ENCODE data around the gene SDC3. TPM values are rescaled to one million over a fixed set of nuclear protein-coding genes. Genes with fewer than 3 reads are reported as not detected.
A peak's percentile ranks its signal among the peaks of the same experiment; 100 is the strongest.

Gene SDC3
- total and polyA plus RNA-seq, 4 donors = 21.2 to 41.8 (median 23.7) TPM

DNA sequence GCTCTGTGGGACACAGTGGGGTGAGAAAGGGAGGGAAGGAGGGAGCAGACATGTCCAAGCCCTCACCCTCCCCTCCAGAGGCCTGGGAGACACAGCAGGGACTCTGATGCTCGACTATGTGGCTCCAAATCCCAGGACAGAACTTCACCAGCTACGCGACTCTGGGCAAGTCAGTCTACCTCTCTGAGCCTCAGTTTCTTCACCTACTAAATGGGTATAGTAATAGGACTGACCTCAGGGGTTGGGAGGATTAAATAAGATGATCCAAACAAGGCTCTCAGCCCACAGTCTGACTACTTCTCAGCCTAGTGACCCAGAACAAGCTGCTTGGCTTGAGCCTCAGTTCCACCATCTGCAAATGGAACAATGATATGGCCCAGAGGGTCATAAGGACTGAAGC, 19.6 kb downstream of the SDC3 start:
- no peak for ATAC-seq (ENCODE audit: insufficient read depth, low FRiP score)
- Histone ChIP-seq H3K27me3 (ENCODE audit: control insufficient read depth in 3 of 3, insufficient read depth in 3 of 3, low read length in 2 of 3) (no peaks in the 10 kb centered on the region), H3K4me1 (ENCODE audit: control insufficient read depth in 5 of 5, insufficient read depth in 5 of 5, low read length in 5 of 5) (peaks cover 0 to 32% (median 11%) of the 10 kb centered on the region in 5 donors), H3K36me3 (ENCODE audit: control insufficient read depth in 4 of 4, insufficient read depth in 4 of 4, low read length in 4 of 4) (peaks cover 0 to 2% (median 0%) of the 10 kb centered on the region in 4 donors), H3K9ac (ENCODE audit: insufficient read depth in 1 of 2, low read length in 2 of 2) (no peak overlapping the region), H3K4me3 (no peak overlapping the region), H3K9me3 (ENCODE audit: control insufficient read depth in 4 of 4, insufficient read depth in 3 of 4, low read length in 3 of 4) (no peaks in the 10 kb centered on the region), H3K27ac (ENCODE audit: low read depth in 1 of 2, low read length in 1 of 2) (peak overlapping the region in 1 of 2 donors; percentile 61)
- no peak for DNase-seq
- TF ChIP-seq, protein P1, sequence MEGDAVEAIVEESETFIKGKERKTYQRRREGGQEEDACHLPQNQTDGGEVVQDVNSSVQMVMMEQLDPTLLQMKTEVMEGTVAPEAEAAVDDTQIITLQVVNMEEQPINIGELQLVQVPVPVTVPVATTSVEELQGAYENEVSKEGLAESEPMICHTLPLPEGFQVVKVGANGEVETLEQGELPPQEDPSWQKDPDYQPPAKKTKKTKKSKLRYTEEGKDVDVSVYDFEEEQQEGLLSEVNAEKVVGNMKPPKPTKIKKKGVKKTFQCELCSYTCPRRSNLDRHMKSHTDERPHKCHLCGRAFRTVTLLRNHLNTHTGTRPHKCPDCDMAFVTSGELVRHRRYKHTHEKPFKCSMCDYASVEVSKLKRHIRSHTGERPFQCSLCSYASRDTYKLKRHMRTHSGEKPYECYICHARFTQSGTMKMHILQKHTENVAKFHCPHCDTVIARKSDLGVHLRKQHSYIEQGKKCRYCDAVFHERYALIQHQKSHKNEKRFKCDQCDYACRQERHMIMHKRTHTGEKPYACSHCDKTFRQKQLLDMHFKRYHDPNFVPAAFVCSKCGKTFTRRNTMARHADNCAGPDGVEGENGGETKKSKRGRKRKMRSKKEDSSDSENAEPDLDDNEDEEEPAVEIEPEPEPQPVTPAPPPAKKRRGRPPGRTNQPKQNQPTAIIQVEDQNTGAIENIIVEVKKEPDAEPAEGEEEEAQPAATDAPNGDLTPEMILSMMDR (IDR thresholded peaks at IDR 0.05; ENCODE audit: control extremely low read depth, extremely low read depth) = no peak
- WGBS, 2 donors = 84 to 91% methylated on average over 3 of the region's 3 CpGs

GRCh38 chr1:30888391-30888790, 20.2 kb downstream of the SDC3 start:
- Histone ChIP-seq H3K27ac (ENCODE audit: low read depth in 1 of 2, low read length in 1 of 2) (peak overlapping the region in 1 of 2 donors; percentile 81), H3K4me3 (no peak overlapping the region), H3K9ac (ENCODE audit: insufficient read depth in 1 of 2, low read length in 2 of 2) (no peak overlapping the region), H3K4me1 (ENCODE audit: control insufficient read depth in 5 of 5, insufficient read depth in 5 of 5, low read length in 5 of 5) (peaks cover 0 to 32% (median 11%) of the 10 kb centered on the region in 5 donors), H3K36me3 (ENCODE audit: control insufficient read depth in 4 of 4, insufficient read depth in 4 of 4, low read length in 4 of 4) (peaks cover 0 to 2% (median 0%) of the 10 kb centered on the region in 4 donors), H3K27me3 (ENCODE audit: control insufficient read depth in 3 of 3, insufficient read depth in 3 of 3, low read length in 2 of 3) (no peaks in the 10 kb centered on the region), H3K9me3 (ENCODE audit: control insufficient read depth in 4 of 4, insufficient read depth in 3 of 4, low read length in 3 of 4) (no peaks in the 10 kb centered on the region)
- DNase-seq (peak; percentile 64 to 72 (median 70)), ATAC-seq (ENCODE audit: insufficient read depth, low FRiP score) (peak; percentile 35)
- 37 to 43% methylated on average over 8 of the region's 8 CpGs for WGBS, 2 donors
- TF ChIP-seq, protein P1 (IDR thresholded peaks at IDR 0.05; ENCODE audit: control extremely low read depth, extremely low read depth) = no peak

GRCh38 chr1:30887485-30888315, 20.9 kb downstream of the SDC3 start:
- H3K27me3 ChIP-seq (ENCODE audit: control insufficient read depth in 3 of 3, insufficient read depth in 3 of 3, low read length in 2 of 3) = no peaks in the 10 kb centered on the region
- no peak for ATAC-seq (ENCODE audit: insufficient read depth, low FRiP score)
- H3K4me3 ChIP-seq = no peak overlapping the region
- H3K4me1 ChIP-seq (ENCODE audit: control insufficient read depth in 5 of 5, insufficient read depth in 5 of 5, low read length in 5 of 5) = peaks cover 0 to 29% (median 11%) of the 10 kb centered on the region in 5 donors
- peaks cover 0 to 2% (median 0%) of the 10 kb centered on the region in 4 donors for H3K36me3 ChIP-seq (ENCODE audit: control insufficient read depth in 4 of 4, insufficient read depth in 4 of 4, low read length in 4 of 4)
- DNase-seq = no peak
- no peaks in the 10 kb centered on the region for H3K9me3 ChIP-seq (ENCODE audit: control insufficient read depth in 4 of 4, insufficient read depth in 3 of 4, low read length in 3 of 4)
- peak overlapping the region in 1 of 2 donors; percentile 81 for H3K27ac ChIP-seq (ENCODE audit: low read depth in 1 of 2, low read length in 1 of 2)
- H3K9ac ChIP-seq (ENCODE audit: insufficient read depth in 1 of 2, low read length in 2 of 2) = no peak overlapping the region
- 72 to 78% methylated on average over 10 of the region's 10 CpGs for WGBS, 2 donors
- TF ChIP-seq, protein P1 (IDR thresholded peaks at IDR 0.05; ENCODE audit: control extremely low read depth, extremely low read depth) = no peak

All from lung (tissue), 12 donors.